OCI-LY1 (cell line): ENCODE measurements around the gene GNPTG.
A peak's percentile ranks its signal among the peaks of the same experiment; 100 is the strongest.

Source experiments
- H2AFZ ChIP-seq: fragments of 200-600 bp; sonication (generic), shearing (Covaris generic); 2 replicates; pipeline ENCODE4 v1.6.0; 2014; ENCODE audit warnings: antibody characterized with exemption, mild to moderate bottlenecking, low read length
- H3F3A ChIP-seq: fragments of 200-600 bp; sonication (generic), shearing (Covaris generic); 2 replicates; pipeline ENCODE4 v1.6.0; 2014; ENCODE audit warnings: mild to moderate bottlenecking, antibody characterized with exemption, low read length, moderate library complexity; ENCODE audit not compliant: insufficient read depth
- H3K27ac ChIP-seq: fragments of 200-600 bp; sonication (generic); 2 replicates; pipeline ENCODE4 v1.5.1; 2014; ENCODE audit warnings: low read length, mixed run types, mild to moderate bottlenecking, low read depth; ENCODE audit not compliant: poor library complexity, severe bottlenecking
- H3K27me3 ChIP-seq: fragments of 200-600 bp; sonication (generic); 2 replicates; pipeline ENCODE4 v1.6.0; 2014; ENCODE audit warnings: antibody characterized with exemption, mild to moderate bottlenecking, low read length, moderate library complexity; ENCODE audit not compliant: insufficient read depth
- H3K36me3 ChIP-seq: fragments of 200-600 bp; sonication (generic); 2 replicates; pipeline ENCODE4 v1.6.1; 2014; ENCODE audit warnings: mild to moderate bottlenecking, antibody characterized with exemption, low read length, moderate library complexity, mixed read lengths; ENCODE audit not compliant: insufficient read depth
- H3K4me1 ChIP-seq: fragments of 200-600 bp; sonication (generic); 2 replicates; pipeline ENCODE4 v1.5.1; 2014; ENCODE audit warnings: mild to moderate bottlenecking, low read length, moderate library complexity; ENCODE audit not compliant: insufficient read depth, severe bottlenecking
- H3K4me2 ChIP-seq: fragments of 200-600 bp; sonication (generic), shearing (Covaris generic); 2 replicates; pipeline ENCODE4 v1.6.1; 2014; ENCODE audit warnings: low read length
- H3K4me3 ChIP-seq: fragments of 200-600 bp; sonication (generic); 2 replicates; pipeline ENCODE4 v1.5.1; 2014; ENCODE audit warnings: low read length, low read depth, mild to moderate bottlenecking, mixed read lengths; ENCODE audit not compliant: poor library complexity, severe bottlenecking
- H3K79me2 ChIP-seq: fragments of 200-600 bp; shearing (Covaris generic); 2 replicates; pipeline ENCODE4 v1.6.1; 2016; ENCODE audit warnings: mixed run types, low read length, mixed read lengths; ENCODE audit not compliant: insufficient read depth
- H3K9ac ChIP-seq: fragments of 200-600 bp; sonication (generic), shearing (Covaris generic); 2 replicates; pipeline ENCODE4 v1.6.1; 2014; ENCODE audit warnings: mild to moderate bottlenecking, low read length, mixed read lengths
- H3K9me2 ChIP-seq: fragments of 200-600 bp; sonication (generic), shearing (Covaris generic); 2 replicates; pipeline ENCODE4 v1.6.1; 2014; ENCODE audit warnings: low read depth, mild to moderate bottlenecking, low read length, mixed read lengths
- H3K9me3 ChIP-seq: fragments of 200-600 bp; shearing (Covaris generic); 2 replicates; pipeline ENCODE4 v1.6.1; 2014; ENCODE audit warnings: low read length, mixed read lengths
- H4K20me1 ChIP-seq: fragments of 200-600 bp; sonication (generic), shearing (Covaris generic); 2 replicates; pipeline ENCODE4 v1.6.0; 2016; ENCODE audit warnings: mild to moderate bottlenecking, low read length; ENCODE audit not compliant: insufficient read depth
- CTCF ChIP-seq: fragments of 200-600 bp; sonication (generic), shearing (Covaris generic); IDR thresholded peaks from 2 replicates; pipeline ENCODE4 v1.5.1; 2017; ENCODE audit warnings: mild to moderate bottlenecking, antibody characterized with exemption, low read length, moderate library complexity, mixed read lengths
- EZH2 ChIP-seq: fragments of 200-600 bp; sonication (generic), shearing (Covaris generic); IDR thresholded peaks from 2 replicates; pipeline ENCODE4 v1.8.0; 2017; ENCODE audit warnings: borderline replicate concordance, mixed run types, mild to moderate bottlenecking, antibody characterized with exemption, low read length, moderate library complexity, mixed read lengths

The GNPTG gene

GRCh38 chr16:1403733-1404132 lies 52.0 kb downstream of the GNPTG start:
- H3K27me3 ChIP-seq, result no peaks in the 10 kb centered on the region
- no peaks in the 10 kb centered on the region for H3F3A ChIP-seq
- no peak overlapping the region for H3K4me2 ChIP-seq
- H3K4me1 ChIP-seq, result peaks cover 8% of the 10 kb centered on the region
- H3K36me3 ChIP-seq, result peaks cover 29% of the 10 kb centered on the region
- no peak overlapping the region for H3K4me3 ChIP-seq
- H3K9me2 ChIP-seq, result no peaks in the 10 kb centered on the region
- H3K9me3 ChIP-seq, result no peaks in the 10 kb centered on the region
- H3K79me2 ChIP-seq, result no peaks in the 10 kb centered on the region
- TF ChIP-seq CTCF (no peak), EZH2 (no peak)
- H3K27ac ChIP-seq, result no peak overlapping the region
- no peak overlapping the region for H2AFZ ChIP-seq
- H3K9ac ChIP-seq, result no peak overlapping the region
- no peaks in the 10 kb centered on the region for H4K20me1 ChIP-seq

- H3K9me3 ChIP-seq, result no peaks in the 10 kb centered on the region
- peaks cover 16% of the 10 kb centered on the region for H3K36me3 ChIP-seq
- no peaks in the 10 kb centered on the region for H3K9me2 ChIP-seq
- H3K9ac ChIP-seq, result no peak overlapping the region
- TF ChIP-seq CTCF (no peak), EZH2 (no peak)
- no peak overlapping the region for H3K27ac ChIP-seq
- no peaks in the 10 kb centered on the region for H4K20me1 ChIP-seq
- peak overlapping the region; percentile 85 for H3K4me2 ChIP-seq
- H3K4me3 ChIP-seq, result peak overlapping the region; percentile 64
- H2AFZ ChIP-seq, result no peak overlapping the region
- H3K4me1 ChIP-seq, result peaks cover 9% of the 10 kb centered on the region
- no peaks in the 10 kb centered on the region for H3K27me3 ChIP-seq
- H3F3A ChIP-seq, result no peaks in the 10 kb centered on the region
- no peaks in the 10 kb centered on the region for H3K79me2 ChIP-seq
Measured at GRCh38 chr16:1407753-1408152, 56.0 kb downstream of the GNPTG start.

GRCh38 chr16:1408171-1408837 lies 56.6 kb downstream of the GNPTG start:
- H3K4me1 ChIP-seq, result peaks cover 10% of the 10 kb centered on the region
- H4K20me1 ChIP-seq, result no peaks in the 10 kb centered on the region
- peak overlapping the region; percentile 64 for H3K4me3 ChIP-seq
- peak overlapping the region; percentile 44; the same call in 1 of the 2 replicates for H3K9ac ChIP-seq
- no peaks in the 10 kb centered on the region for H3K9me3 ChIP-seq
- no peak for TF ChIP-seq EZH2
- no peak for TF ChIP-seq CTCF
- H3K9me2 ChIP-seq, result no peaks in the 10 kb centered on the region
- peak overlapping the region; percentile 85 for H3K4me2 ChIP-seq
- no peaks in the 10 kb centered on the region for H3K27me3 ChIP-seq
- peaks cover 18% of the 10 kb centered on the region for H3K36me3 ChIP-seq
- H3K79me2 ChIP-seq, result no peaks in the 10 kb centered on the region
- no peak overlapping the region for H3K27ac ChIP-seq
- no peaks in the 10 kb centered on the region for H3F3A ChIP-seq
- H2AFZ ChIP-seq, result no peak overlapping the region
